Activated CD4-positive, CD25-positive, alpha-beta regulatory T cell treated with anti-CD3 and anti-CD28 coated beads, Interleukin-2, amount 50 U/mL, for 16 hours (primary cell): Measurements from ENCODE around the gene COCH.
"Not testable (repeated sequence)": the region's sequence is repeated elsewhere in the genome, so short reads cannot be mapped to it uniquely, and the experiment has no call there.

Source experiments
- DNase-seq: peaks from one replicate; pipeline ENCODE4 v3.0.0-alpha.2; 2020; ENCODE audit warnings: low read depth, low spot score

COCH gene

GRCh38 chr14:30925254-30925653 is 50.9 kb downstream of the COCH start:
- DNase-seq: no peak

GRCh38 chr14:30928462-30928861 is 54.1 kb downstream of the COCH start:
- no peak for DNase-seq

GRCh38 chr14:30933937-30934336 is 59.6 kb downstream of the COCH start:
- DNase-seq: not testable (repeated sequence)

- no peak for DNase-seq
These were observed 61.1 kb downstream of the COCH start for GRCh38 chr14:30935445-30935844.

- DNase-seq: no peak
These were observed 64.3 kb downstream of the COCH start for GRCh38 chr14:30938617-30939016.
